Smooth muscle cell (in vitro differentiated cells): ENCODE measurements around the gene MCTP2. TPM values are rescaled to one million over a fixed set of nuclear protein-coding genes. Genes with fewer than 3 reads are reported as not detected.
A peak's percentile ranks its signal among the peaks of the same experiment; 100 is the strongest.

ENCODE experiments used
- DNase-seq: peaks from one replicate; lab custom pipeline; 2025; ENCODE audit not compliant: unreplicated experiment; lab: John Stamatoyannopoulos, UW
- H2AFZ ChIP-seq: fragments of 200-600 bp; sonication (generic); 2 replicates; pipeline ENCODE4 v1.6.0; 2016; ENCODE audit warnings: antibody characterized with exemption, low read depth, mild to moderate bottlenecking
- H3F3A ChIP-seq: fragments of 200-600 bp; sonication (generic); 2 replicates; pipeline ENCODE4 v1.6.0; 2017; ENCODE audit warnings: antibody characterized with exemption, low read depth
- H3K27ac ChIP-seq: fragments of 200-600 bp; sonication (generic); 2 replicates; pipeline ENCODE4 v1.5.1; 2016; ENCODE audit warnings: low read depth, mild to moderate bottlenecking
- H3K27me3 ChIP-seq: fragments of 200-600 bp; sonication (generic); 2 replicates; pipeline ENCODE4 v1.6.1; 2016; ENCODE audit warnings: low read depth, mild to moderate bottlenecking
- H3K36me3 ChIP-seq: fragments of 200-600 bp; sonication (generic); 2 replicates; pipeline ENCODE4 v1.5.1; 2016; ENCODE audit warnings: low read depth
- H3K4me1 ChIP-seq: fragments of 200-600 bp; sonication (generic); 2 replicates; pipeline ENCODE4 v1.5.1; 2016; ENCODE audit warnings: low read depth
- H3K4me2 ChIP-seq: fragments of 200-600 bp; sonication (generic); 2 replicates; pipeline ENCODE4 v1.6.0; 2016; ENCODE audit warnings: mild to moderate bottlenecking
- H3K4me3 ChIP-seq: fragments of 200-600 bp; sonication (generic); 2 replicates; pipeline ENCODE4 v1.5.1; 2016; ENCODE audit warnings: mild to moderate bottlenecking
- H3K79me2 ChIP-seq: fragments of 200-600 bp; sonication (generic); 2 replicates; pipeline ENCODE4 v1.6.0; 2016; ENCODE audit warnings: low read depth, mild to moderate bottlenecking
- H3K9ac ChIP-seq: fragments of 200-600 bp; sonication (generic); 2 replicates; pipeline ENCODE4 v1.6.0; 2016; ENCODE audit warnings: low read depth
- H3K9me3 ChIP-seq: fragments of 200-600 bp; sonication (generic); replicated peaks from 2 replicates; pipeline ENCODE4 v1.5.1; 2016; ENCODE audit warnings: low read depth
- H4K20me1 ChIP-seq: fragments of 200-600 bp; sonication (generic); 2 replicates; pipeline ENCODE4 v1.6.0; 2016; ENCODE audit warnings: low read depth
- CTCF ChIP-seq: fragments of 200-600 bp; sonication (generic); IDR thresholded peaks from 2 replicates; pipeline ENCODE4 v1.5.1; 2017; ENCODE audit warnings: borderline replicate concordance, mild to moderate bottlenecking, antibody characterized with exemption; ENCODE audit not compliant: insufficient read depth, poor library complexity, severe bottlenecking
- WGBS: methylation state at CpG from one replicate; pipeline ENCODE4 v1.1.7; 2016; ENCODE audit warnings: low lambda C conversion rate; 5-methylcytosine and 5-hydroxymethylcytosine counted together
- polyA plus RNA-seq: library from polyadenylated mRNA; unstranded; fragments of >200 nt; fragmentation: Nextera tagmentation; extraction: Ambion mirVana; gene quantifications from 2 replicates; pipeline ENCODE4 v1.2.1, GENCODE V29; 2016
- total RNA-seq: library from RNA; depleted of rRNA; stranded (reverse); fragments of >200 nt; gene quantifications from 2 replicates; pipeline ENCODE4 v1.2.3, GENCODE V29; 2014

Gene MCTP2
- total and polyA plus RNA-seq, 2 experiments from 2014 or later: 12.1 to 32.1 TPM

- H3F3A ChIP-seq: peaks cover 8% of the 10 kb centered on the region
- H2AFZ ChIP-seq: peak overlapping the region; percentile 93
- DNase-seq: no peak
- peak overlapping the region; percentile 85 for H3K27ac ChIP-seq
- WGBS: 29% methylated on average over 11 of the region's 11 CpGs
- H3K27me3 ChIP-seq: no peaks in the 10 kb centered on the region
- TF ChIP-seq CTCF: no peak
- H3K9ac ChIP-seq: peak overlapping the region; percentile 74
- H3K4me2 ChIP-seq: peak overlapping the region; percentile 89
- H3K36me3 ChIP-seq: no peaks in the 10 kb centered on the region
- H3K4me1 ChIP-seq: peaks cover 11% of the 10 kb centered on the region
- peak overlapping the region; percentile 89 for H3K4me3 ChIP-seq
- peaks cover 23% of the 10 kb centered on the region for H4K20me1 ChIP-seq
- H3K79me2 ChIP-seq: peaks cover 15% of the 10 kb centered on the region
- no peaks in the 10 kb centered on the region for H3K9me3 ChIP-seq
These were observed 904 bp upstream of the MCTP2 start for GRCh38 chr15:94230431-94230882.

- TF ChIP-seq CTCF: no peak
- H3K4me2 ChIP-seq: peak overlapping the region; percentile 89
- H3K4me3 ChIP-seq: peak overlapping the region; percentile 89
- peaks cover 26% of the 10 kb centered on the region for H3K79me2 ChIP-seq
- peak overlapping the region; percentile 85 for H3K27ac ChIP-seq
- peaks cover 8% of the 10 kb centered on the region for H3F3A ChIP-seq
- no peaks in the 10 kb centered on the region for H3K36me3 ChIP-seq
- no peaks in the 10 kb centered on the region for H3K9me3 ChIP-seq
- peak overlapping the region; percentile 74 for H3K9ac ChIP-seq
- H4K20me1 ChIP-seq: peaks cover 29% of the 10 kb centered on the region
- 4% methylated on average over 25 of the region's 25 CpGs for WGBS
- DNase-seq: no peak
- H2AFZ ChIP-seq: peak overlapping the region; percentile 93
- H3K4me1 ChIP-seq: peaks cover 11% of the 10 kb centered on the region
- no peaks in the 10 kb centered on the region for H3K27me3 ChIP-seq
These were observed 535 bp downstream of the MCTP2 start for GRCh38 chr15:94231723-94232468.

- Histone ChIP-seq H3K27ac (peak overlapping the region; percentile 21), H2AFZ (no peak overlapping the region), H3K9me3 (no peaks in the 10 kb centered on the region), H3F3A (peaks cover 8% of the 10 kb centered on the region), H3K9ac (no peak overlapping the region), H3K36me3 (no peaks in the 10 kb centered on the region), H3K4me2 (peak overlapping the region; percentile 89), H3K79me2 (peaks cover 26% of the 10 kb centered on the region), H4K20me1 (peaks cover 36% of the 10 kb centered on the region), H3K4me3 (peak overlapping the region; percentile 89), H3K27me3 (no peaks in the 10 kb centered on the region), H3K4me1 (peaks cover 11% of the 10 kb centered on the region)
- no peak for TF ChIP-seq CTCF
- DNase-seq: no peak
- WGBS: 93% methylated on average over 3 of the region's 3 CpGs
These were observed 2.1 kb downstream of the MCTP2 start for GRCh38 chr15:94233441-94233840.
